MCF 10A (cell line): ENCODE data around the gene HAUS3. TPM values are rescaled to one million over a fixed set of nuclear protein-coding genes. Genes with fewer than 3 reads are reported as not detected.

Source experiments
- BruUV-seq: library from RNA; stranded (reverse); fragments of 400-500 nt; replicated peaks from 2 replicates; lab custom pipeline; 2021; lab: Mats Ljungman, UMichigan
- CTCF ChIA-PET: fragments of 300-600 bp; sonication (Branson Sonifier 250); formaldehyde crosslinking; extraction: SDS; loops from one replicate; lab custom pipeline; 2021; ENCODE audit warnings: antibody characterized with exemption, inconsistent platforms; lab: Yijun Ruan, JAX
- POLR2A ChIA-PET: fragments of 300-600, 350-650 bp; sonication (Branson Sonifier 250); formaldehyde crosslinking; extraction: SDS; loops from one replicate; lab custom pipeline; 2020; ENCODE audit warnings: antibody characterized with exemption, inconsistent platforms; lab: Yijun Ruan, JAX
- DNase-seq: peaks from one replicate; pipeline ENCODE4 v3.0.0-alpha.2; 2018; ENCODE audit not compliant: unreplicated experiment
- H3K27ac Mint-ChIP-seq: one replicate; pipeline ENCODE4 v1.8.0; 2022; ENCODE audit warnings: mild to moderate bottlenecking, low read depth, mixed read lengths; ENCODE audit not compliant: unreplicated experiment
- H3K27me3 Mint-ChIP-seq: one replicate; pipeline ENCODE4 v1.8.0; 2022; ENCODE audit warnings: mixed read lengths; ENCODE audit not compliant: insufficient read depth, unreplicated experiment
- H3K36me3 Mint-ChIP-seq: one replicate; pipeline ENCODE4 v1.8.0; 2022; ENCODE audit warnings: mild to moderate bottlenecking, moderate library complexity, mixed read lengths; ENCODE audit not compliant: insufficient read depth, unreplicated experiment
- H3K4me1 Mint-ChIP-seq: one replicate; pipeline ENCODE4 v1.8.0; 2022; ENCODE audit warnings: mixed read lengths; ENCODE audit not compliant: insufficient read depth, unreplicated experiment
- H3K4me3 Mint-ChIP-seq: one replicate; pipeline ENCODE4 v1.8.0; 2022; ENCODE audit warnings: mild to moderate bottlenecking, moderate library complexity, mixed read lengths; ENCODE audit not compliant: unreplicated experiment
- H3K9me3 Mint-ChIP-seq: one replicate; pipeline ENCODE4 v1.8.0; 2022; ENCODE audit warnings: mixed read lengths; ENCODE audit not compliant: unreplicated experiment
- intact Hi-C: fragments of 100-400 bp; cut with micrococcal nuclease; formaldehyde crosslinking; loops from 2 replicates; pipeline ENCODE4 v1.14.1; 2022
- total RNA-seq: library from RNA; stranded (reverse); gene quantifications from 2 replicates; pipeline ENCODE4 v1.2.3, GENCODE V29; 2022
- TF ChIP-seq, protein P1 (sequence below): fragments of 200-600 bp; IDR thresholded peaks from one replicate; pipeline ENCODE4 v1.8.0; 2022; ENCODE audit warnings: antibody characterized with exemption, mild to moderate bottlenecking; ENCODE audit not compliant: unreplicated experiment

Gene HAUS3
- total RNA-seq, 1 experiment from 2014 or later = 13.9 TPM

DNA sequence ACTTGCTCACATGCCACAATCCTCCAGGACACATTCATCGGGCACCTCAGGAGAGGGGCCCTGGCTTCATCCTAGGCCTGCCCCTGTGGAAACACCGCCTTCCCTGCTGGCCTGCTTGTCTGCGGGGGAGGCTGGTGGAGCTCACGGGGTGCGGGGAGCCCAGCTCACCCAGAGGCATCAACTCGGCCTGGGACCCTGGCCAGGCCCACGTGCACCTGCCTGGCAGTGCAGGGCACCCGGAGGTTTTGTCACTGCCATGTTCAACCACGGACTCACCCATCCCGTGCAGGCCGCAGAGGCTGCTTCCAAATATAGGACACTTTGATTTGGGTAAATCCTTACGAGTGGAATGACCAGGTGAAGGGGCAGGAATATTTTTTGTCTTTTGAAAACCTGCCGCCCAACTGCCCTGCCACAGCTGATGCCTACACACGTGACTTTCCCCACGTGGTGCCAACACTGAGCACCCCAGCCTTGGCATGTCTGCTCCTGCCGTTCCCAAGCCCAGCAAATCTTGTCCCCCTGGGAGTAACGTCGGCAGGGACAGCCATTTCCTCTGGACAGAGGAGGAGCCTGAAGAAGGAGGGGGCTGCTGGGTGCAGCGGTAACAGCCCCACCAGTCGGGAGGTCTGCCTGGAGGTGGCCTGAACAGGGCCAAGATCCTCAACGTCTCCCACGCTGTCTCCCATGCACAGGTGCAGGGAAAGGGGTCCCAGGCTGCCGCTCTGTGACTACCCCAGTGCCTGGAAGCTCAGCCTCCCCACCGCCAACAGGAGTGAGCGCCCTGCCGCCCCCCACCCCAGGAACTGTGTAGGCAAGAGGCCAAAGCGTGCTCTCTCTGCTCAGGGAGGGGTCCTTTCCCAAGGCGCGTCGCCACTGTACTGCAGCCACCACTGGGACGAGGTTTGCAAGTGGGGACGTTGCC is 11.5 kb upstream of the HAUS3 start:
- CTCF ChIA-PET = no interaction called here
- peaks cover 36% of the 10 kb centered on the region for H3K36me3 Mint-ChIP-seq
- TF ChIP-seq, protein P1, sequence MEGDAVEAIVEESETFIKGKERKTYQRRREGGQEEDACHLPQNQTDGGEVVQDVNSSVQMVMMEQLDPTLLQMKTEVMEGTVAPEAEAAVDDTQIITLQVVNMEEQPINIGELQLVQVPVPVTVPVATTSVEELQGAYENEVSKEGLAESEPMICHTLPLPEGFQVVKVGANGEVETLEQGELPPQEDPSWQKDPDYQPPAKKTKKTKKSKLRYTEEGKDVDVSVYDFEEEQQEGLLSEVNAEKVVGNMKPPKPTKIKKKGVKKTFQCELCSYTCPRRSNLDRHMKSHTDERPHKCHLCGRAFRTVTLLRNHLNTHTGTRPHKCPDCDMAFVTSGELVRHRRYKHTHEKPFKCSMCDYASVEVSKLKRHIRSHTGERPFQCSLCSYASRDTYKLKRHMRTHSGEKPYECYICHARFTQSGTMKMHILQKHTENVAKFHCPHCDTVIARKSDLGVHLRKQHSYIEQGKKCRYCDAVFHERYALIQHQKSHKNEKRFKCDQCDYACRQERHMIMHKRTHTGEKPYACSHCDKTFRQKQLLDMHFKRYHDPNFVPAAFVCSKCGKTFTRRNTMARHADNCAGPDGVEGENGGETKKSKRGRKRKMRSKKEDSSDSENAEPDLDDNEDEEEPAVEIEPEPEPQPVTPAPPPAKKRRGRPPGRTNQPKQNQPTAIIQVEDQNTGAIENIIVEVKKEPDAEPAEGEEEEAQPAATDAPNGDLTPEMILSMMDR = no peak
- intact Hi-C loops = no loop called here
- POLR2A ChIA-PET = no interaction called here
- no peak overlapping the region for H3K4me3 Mint-ChIP-seq
- no peak for DNase-seq
- BruUV-seq = no TSS peak
- H3K27me3 Mint-ChIP-seq = no peaks in the 10 kb centered on the region
- peaks cover 11% of the 10 kb centered on the region for H3K4me1 Mint-ChIP-seq
- no peaks in the 10 kb centered on the region for H3K9me3 Mint-ChIP-seq
- no peak overlapping the region for H3K27ac Mint-ChIP-seq

DNA sequence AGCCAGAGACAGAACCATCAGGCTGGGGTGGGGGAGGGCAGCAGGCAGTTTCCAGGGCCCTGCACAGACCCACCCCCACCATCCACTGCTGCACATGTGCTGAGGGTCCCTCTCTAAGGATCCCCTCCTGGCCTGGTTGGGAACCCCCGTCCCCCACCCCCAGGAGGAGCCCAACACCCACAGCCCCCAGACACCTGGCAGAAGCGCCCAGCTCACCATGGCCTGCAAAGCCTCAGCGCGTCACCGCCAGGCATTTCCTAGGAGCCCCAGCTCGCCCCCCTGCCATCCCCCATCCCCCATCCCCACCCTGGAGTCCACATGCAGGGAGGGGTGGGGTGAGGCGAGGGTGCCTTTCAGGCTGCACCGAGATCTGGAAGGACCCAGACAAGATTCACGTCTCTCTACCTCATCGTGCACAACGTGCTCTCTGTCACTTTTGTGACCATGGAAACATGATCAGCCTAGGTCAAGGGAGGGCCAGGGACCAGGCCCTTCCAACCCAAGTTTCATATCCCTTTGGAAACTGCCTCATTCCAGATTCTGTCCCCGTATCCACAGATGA is 10.7 kb upstream of the HAUS3 start:
- POLR2A ChIA-PET = interaction anchor here (1.2 kb wide), 1 partner anchor 11 kb away, joined by 4 read pairs; the partner anchor contains the start of genes HAUS3 and POLN
- Mint-ChIP-seq H3K9me3 (no peaks in the 10 kb centered on the region), H3K4me1 (peaks cover 11% of the 10 kb centered on the region), H3K27me3 (no peaks in the 10 kb centered on the region), H3K27ac (no peak overlapping the region), H3K36me3 (peaks cover 41% of the 10 kb centered on the region), H3K4me3 (no peak overlapping the region)
- intact Hi-C loops = no loop called here
- CTCF ChIA-PET = no interaction called here
- no TSS peak for BruUV-seq
- TF ChIP-seq, protein P1 = no peak
- no peak for DNase-seq

DNA sequence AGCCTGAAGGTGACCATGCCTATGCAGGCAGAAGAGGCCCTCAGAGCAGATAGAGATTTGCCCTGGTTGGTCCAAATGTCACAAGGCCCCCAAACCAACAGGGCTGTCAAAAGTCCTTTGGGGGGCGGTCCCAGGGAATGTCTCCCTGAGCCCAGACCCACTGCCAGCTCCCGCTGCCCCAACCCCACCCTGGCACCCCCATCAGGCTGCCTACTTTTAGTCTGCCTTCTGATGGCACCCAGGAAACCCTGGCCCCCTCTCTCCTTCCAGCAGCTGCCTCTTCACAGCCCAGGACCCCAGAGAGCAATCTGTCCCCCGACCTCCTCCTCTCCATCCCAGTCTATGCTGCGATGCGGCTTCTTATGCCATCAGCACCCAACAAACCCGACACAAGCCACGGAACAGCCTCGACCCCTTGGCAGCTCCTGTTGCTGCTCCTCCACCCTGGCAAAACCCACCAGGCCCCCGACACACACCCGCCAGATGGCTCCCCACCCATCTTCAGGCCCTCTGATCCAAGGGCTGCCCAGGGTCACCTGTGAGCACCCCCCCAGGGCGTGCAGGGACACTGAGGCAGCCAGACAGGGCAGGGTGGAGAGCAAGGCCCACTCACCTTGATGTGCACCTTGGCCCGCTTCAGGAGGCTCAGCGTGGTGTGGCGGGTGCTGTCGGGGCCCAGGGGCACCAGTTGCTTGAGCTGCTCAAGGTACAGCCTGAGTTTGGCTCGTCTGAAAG is 10.0 kb upstream of the HAUS3 start:
- no peak overlapping the region for H3K4me3 Mint-ChIP-seq
- CTCF ChIA-PET = no interaction called here

More for the DNA sequence above, 10.0 kb upstream of the HAUS3 start:
- TF ChIP-seq, protein P1 = no peak
- BruUV-seq = no TSS peak
- intact Hi-C loops = no loop called here
- no peak for DNase-seq
- H3K36me3 Mint-ChIP-seq = peaks cover 44% of the 10 kb centered on the region
- H3K27me3 Mint-ChIP-seq = no peaks in the 10 kb centered on the region
- no peak overlapping the region for H3K27ac Mint-ChIP-seq
- H3K9me3 Mint-ChIP-seq = no peaks in the 10 kb centered on the region
- POLR2A ChIA-PET = interaction anchor here (1.2 to 2.4 kb wide), 2 partner anchors 10 kb away, joined by 4 to 10 read pairs; partner anchors contain the start of genes HAUS3, MXD4 and POLN
- peaks cover 8% of the 10 kb centered on the region for H3K4me1 Mint-ChIP-seq
